HG02588 (cell line): Measurements from ENCODE around the gene TUBA4A.
"Not testable (repeated sequence)": the region's sequence is repeated elsewhere in the genome, so short reads cannot be mapped to it uniquely, and the experiment has no call there.

Source experiments
- ATAC-seq: cut with Tn5 transposase; IDR thresholded peaks from one replicate; pipeline ENCODE4 v1.9.1; 2021; ENCODE audit warnings: mild to moderate bottlenecking, moderate library complexity; ENCODE audit not compliant: unreplicated experiment

The TUBA4A gene

DNA sequence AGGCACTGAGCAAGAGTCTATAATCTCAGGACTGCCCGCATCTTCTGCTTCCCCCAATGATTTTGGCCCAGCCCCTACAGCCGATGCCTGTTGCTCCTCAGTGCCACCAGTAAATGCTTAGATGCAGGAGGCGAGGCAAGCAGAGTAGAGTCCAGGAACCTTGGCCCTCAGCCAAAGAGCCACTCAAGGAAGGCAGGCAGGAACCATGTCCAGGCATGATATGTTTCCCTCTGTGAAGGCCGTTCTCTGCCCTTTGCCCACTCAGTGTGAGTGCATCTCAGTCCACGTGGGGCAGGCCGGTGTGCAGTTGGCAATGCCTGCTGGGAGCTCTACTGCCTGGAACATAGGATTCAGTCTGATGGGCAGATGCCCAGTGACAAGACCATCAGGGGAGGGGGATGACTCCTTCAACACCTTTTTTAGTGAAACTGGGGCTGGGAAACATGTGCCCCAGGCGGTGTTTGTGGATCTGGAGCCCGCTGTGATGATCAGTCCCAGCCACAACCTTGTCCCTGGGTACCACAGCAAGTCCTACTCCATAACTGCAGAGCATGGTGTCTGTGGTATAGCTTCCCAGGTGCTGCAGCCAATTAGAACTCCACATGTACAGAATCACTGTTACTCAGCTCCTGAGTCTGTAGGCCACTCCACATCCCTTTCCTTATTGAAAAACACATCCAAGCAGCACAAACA lies 15.8 kb upstream of the TUBA4A start:
- no peak for ATAC-seq

- no peak for ATAC-seq
Observed at GRCh38 chr2:219268294-219268693, 14.6 kb upstream of the TUBA4A start.

- no peak for ATAC-seq
Observed at GRCh38 chr2:219266886-219267285, 13.2 kb upstream of the TUBA4A start.

DNA sequence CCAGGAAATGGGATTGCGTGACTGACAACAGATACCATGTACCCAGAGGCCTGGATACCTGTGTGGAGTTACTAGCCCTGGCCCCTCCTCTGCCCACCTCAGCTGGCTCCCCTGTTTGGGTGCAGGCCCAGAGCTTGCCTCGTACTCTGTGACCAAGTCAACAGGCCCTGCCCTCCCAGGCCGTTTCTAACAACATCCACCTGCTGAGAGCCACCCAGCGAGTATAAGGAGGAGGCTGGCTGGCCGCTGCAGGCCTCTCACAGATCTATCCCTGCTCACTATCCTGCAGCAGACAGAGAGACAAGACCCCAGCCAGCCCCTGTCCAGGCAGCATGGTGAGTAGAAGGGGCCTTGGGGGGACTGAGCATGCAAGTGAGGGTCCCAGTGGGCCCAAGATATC lies 12.5 kb upstream of the TUBA4A start:
- no peak for ATAC-seq

DNA sequence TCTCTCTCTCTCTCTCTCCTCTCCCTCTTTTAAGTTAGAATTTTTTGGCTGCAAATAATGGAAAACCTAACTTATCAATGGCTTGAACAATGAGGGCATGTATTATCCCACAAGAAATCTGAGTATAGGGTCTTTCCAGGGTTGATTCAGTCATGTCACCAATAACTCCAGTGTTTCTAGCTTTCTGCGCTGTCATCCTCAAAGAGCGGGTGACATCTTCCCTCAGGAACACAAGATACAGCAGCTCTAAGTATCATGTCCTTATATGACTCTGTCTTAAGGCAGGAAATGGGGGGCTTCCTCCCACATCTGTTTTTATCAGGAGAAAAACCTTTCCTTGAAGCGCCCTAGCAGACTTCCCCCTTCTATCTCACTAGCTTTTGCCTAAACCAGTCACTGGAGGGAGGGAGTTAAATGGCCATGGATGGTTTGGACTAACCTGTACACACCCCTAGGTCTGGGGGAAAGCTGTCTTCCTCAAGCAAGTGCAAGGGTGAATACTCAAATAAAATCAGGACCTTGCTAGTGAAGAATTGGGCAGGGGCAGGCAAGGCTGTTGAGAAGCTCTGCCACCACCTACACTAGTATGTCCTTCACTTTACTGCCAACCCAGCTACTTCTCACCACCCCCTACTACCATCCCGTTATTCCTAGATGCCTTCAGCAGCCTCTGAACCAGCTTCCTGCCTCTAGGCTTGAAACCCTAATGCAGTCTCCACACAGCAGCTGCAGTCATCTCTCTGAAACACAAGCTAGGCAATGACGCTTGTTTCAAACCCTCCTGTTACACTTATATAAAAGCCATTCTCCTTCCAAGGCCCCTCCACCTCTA lies 7.5 kb upstream of the TUBA4A start:
- no peak for ATAC-seq

DNA sequence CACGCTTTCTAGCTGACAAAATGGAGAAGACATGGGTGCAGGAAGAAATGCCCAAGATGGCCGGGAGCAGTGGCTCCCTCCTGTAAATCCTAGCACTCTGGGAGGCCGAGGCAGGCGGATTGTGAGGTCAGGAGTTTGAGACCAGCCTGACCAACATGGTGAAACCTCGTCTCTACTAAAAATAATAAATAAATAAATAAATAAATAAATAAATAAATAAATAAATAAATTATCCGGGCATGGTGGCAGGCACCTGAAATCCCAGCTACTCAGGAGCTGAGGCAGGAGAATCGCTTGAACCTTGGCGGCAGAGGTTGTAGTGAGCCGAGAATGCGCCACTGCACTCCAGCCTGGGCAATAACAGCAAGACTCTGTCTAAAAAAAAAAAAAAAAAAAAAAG lies 5.2 kb upstream of the TUBA4A start:
- not testable (repeated sequence) for ATAC-seq

DNA sequence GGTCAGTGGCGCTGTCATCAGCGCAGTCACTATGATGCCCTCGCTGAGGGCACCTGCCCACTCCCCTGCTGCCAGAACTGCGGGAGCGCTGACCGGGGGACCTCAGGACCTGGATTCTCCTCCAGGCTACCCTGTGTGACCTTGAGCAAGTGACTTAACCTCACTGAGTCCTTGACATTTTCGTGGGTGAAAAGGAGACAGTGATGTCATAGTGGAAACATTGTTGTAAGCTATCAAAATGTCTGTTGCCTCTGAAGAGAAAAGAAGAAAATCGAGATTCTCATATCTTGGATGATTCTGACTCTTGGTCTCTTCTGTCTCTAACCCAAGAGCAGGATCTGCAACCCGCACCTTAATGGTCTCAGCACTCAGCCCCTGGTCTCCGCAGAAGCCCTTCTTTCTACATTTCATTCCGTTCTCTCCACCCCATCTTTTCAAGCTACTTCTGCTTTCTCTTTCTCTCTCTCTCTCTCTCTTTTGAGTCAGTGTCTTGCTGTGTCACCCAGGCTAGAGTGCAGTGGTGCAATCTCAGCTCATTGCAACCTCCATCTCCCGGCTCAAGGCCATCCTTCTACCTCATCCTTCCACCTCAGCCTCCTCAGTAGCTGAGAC lies 978 bp upstream of the TUBA4A start:
- ATAC-seq = peak; percentile 20

DNA sequence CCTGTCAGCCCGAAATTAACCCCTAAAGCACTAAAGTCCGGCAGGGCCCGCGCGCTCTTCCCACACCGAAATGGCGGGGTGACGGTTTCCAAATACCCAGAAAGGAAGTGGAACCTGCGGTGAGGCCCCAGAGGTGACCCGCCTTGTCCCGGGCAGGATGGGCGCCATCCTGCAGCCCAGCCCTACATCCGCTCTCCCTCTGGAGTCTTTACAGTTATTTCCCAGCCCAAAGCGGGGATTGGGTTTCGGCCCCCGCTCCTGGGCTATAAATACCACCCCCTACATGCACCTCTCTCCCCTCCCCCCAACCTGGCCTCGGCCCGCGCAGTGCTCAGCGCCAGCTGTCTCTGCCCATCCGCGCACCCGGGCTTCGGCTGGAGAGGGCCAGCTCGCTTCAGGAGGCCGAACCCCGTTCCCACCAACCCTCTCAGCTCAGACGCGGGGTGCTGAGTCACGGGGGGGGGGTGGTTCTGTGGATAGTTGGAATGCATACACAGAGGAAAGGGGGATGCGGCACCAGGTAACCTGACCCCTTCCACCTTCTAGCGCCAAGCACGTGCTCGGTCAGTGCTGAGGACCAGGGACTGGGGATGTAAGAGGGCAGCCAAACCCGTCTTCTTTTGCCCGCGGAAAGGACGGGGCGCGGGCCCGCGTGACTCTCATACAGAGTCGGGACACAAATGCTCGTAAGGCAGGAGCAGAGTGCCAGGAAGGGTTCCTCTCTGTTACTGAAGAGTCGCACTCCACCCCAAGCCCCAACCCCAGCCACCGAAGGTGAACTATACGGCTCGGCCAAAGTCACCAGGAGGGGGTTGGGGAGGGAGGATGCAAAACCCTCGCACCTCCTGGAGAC lies 592 bp downstream of the TUBA4A start, which contains the start of gene TUBA4B:
TSS of gene TUBA4B (plus strand) at position 344 of the 853 bp plus-strand sequence. CDS start at position 509, 165 bp downstream.
- peak; percentile 9 for ATAC-seq

DNA sequence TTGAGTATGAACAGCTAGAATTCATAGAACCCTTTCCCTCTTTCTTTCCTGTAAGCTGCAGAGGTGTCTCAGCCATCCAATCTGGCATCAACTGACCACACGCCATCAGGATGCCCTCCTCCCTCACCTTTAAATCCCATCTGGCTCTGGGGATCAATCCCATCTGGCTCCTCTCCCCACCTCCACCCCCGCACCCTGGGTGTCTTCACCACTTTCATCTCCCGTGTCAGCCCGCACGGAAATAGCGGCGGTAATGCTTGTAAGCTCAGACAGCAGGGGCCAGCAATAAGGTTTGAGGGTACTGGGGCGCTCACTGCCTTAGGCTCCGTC lies 1.2 kb downstream of the TUBA4A start:
- ATAC-seq = no peak

GRCh38 chr2:219252084-219252483 lies 1.6 kb downstream of the TUBA4A start:
- ATAC-seq = no peak

GRCh38 chr2:219251656-219252055 lies 2.1 kb downstream of the TUBA4A start:
- ATAC-seq = no peak

- ATAC-seq = no peak
Observed at GRCh38 chr2:219250049-219250781, 3.5 kb downstream of the TUBA4A start.

DNA sequence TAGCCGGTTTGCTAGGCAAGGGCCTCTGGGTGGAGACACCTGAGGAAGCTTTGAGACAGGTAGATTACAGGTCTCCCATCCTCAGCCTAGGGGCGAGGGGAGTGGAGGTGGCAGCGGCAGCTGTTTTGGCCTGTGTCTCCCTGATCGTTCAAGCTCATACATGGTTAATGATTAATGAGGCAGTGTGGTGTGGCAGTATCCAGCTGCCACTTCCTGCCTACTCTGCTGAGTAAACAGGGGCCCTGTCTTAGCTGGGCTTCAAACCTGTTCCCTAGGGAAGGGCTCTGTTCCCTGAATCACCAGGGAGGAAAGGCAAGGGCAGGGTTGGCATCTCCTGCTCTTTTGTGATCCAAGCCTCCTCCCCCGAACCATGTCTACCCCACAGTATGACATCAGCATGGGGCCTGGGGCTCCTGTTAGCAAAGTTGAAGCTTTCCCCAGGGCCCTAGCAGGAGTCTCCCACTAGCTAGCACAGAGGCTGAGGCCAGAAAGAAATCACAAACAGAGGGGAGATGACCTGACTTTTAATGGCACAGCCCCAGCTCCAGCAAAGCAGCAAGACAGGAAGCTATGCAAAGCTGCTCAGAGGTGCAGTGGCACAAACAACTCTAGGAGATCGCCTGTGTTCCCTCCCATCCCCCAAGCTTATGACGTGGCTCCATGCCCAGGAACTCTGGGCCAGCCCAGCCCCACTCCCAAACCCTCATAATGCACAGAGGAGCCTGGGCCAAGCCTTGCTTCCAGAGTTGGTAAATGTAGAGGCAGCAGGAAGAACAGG lies 4.3 kb downstream of the TUBA4A start:
- peak; percentile 36 for ATAC-seq

- no peak for ATAC-seq
Observed at GRCh38 chr2:219248845-219249202, 4.9 kb downstream of the TUBA4A start.

GRCh38 chr2:219247678-219248642 lies 5.8 kb downstream of the TUBA4A start:
- no peak for ATAC-seq

DNA sequence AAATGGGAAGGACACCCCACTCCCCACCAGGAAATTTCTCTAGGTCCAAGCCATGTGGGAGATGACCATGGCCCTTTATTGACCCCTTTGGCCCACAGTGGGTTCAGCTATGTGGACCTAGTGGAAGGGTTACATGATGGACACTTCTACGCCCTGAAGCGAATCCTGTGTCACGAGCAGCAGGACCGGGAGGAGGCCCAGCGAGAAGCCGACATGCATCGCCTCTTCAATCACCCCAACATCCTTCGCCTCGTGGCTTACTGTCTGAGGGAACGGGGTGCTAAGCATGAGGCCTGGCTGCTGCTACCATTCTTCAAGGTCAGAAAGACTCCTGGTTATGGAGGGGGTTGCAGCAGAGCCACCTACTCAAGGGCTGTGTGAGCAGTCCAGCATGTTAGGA lies 7.2 kb downstream of the TUBA4A start:
- ATAC-seq = no peak

DNA sequence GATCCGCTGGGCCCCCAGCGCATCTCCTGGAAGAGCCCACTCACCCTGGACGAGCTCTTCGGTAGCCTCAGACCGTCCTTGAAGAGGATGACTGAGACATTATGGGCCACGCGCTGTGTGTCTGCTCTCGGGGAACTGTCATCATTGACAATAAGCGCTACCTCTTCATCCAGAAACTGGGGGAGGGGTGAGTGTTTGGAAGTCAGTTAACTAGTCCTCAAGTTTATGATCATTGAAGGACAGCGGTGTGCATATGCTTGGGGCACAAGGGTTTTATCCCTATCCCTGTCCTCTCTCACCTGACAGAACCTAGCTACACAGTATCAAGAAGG lies 7.9 kb downstream of the TUBA4A start:
- no peak for ATAC-seq

DNA sequence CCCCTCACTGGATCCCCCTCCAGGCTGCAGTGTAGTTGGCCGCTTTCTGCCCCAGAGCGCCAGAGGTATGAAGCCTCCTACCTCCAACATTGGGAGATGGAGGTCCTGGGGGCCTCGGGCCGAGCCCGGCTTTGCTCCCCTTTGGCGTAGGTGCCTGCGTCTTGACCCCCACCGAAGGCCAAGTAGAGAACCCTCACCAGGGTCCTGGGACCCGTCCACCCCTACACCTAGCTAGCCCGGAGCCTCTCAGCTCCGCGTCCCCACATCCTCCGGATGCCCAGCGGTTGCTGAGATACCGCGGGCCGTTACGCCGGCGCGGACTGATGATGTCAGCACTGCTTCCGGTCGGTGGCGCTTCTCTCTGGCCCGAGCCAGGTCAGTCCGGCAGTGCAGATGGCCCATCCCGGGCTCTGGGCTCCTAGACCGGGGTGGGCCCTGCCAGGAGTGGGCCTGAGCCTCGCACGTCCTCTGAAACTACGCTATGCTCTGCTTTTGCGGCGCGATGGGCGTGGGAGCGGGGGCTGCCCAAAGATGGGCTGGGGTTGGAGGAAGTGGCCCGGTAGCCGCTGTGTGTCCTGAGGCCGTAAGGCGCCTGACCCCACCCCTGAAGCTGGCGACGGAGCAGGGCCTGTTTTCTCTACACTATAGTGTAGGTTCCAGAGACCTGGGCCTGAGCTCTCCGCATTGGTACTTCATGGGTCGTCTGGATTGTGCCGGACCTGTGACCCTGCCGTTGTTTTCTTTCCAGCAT lies 8.4 kb downstream of the TUBA4A start, which contains the start of the genes GLB1L and STK16:
TSS of gene GLB1L (minus strand) at position 297 of the 751 bp plus-strand sequence. CDS start 1,871 bp downstream, outside the sequence.
TSS of gene STK16 (plus strand) at position 332 of the 751 bp plus-strand sequence. CDS start 521 bp downstream, outside the sequence.
- peak; percentile 61 for ATAC-seq
